GM21447 (cell line): ENCODE data around the gene SHOC1.
"Not testable (repeated sequence)": the region's sequence is repeated elsewhere in the genome, so short reads cannot be mapped to it uniquely, and the experiment has no call there.

Experiments used
- ATAC-seq: cut with Tn5 transposase; IDR thresholded peaks from one replicate; pipeline ENCODE4 v1.9.1; 2021; ENCODE audit not compliant: unreplicated experiment

SHOC1 gene

GRCh38 chr9:111794835-111795556 lies at the start of gene SHOC1:
Gene SHOC1, minus strand, starts transcription at chr9:111794937. Its CDS starts 3,519 bp downstream, at chr9:111791418.
- ATAC-seq: no peak

DNA sequence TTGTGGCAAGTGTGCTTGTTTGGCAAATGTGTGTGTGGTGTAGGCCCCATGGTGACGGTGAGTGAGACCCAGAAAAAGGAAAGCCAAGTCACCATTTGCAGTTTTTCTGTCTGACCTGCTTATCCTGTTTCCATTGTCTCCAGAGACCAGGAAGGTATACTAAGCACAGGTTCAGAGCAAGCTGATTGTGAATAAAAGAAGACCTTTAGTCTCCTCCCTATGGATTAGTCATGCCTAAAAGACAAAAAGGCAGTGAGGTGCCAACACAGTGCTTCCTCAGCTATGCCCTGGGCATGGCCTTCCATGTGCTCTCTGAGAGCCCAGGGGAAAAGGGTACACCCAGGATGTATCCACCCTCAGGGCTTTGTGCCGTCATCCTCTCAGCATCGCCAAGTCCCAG lies 49.2 kb upstream of the SHOC1 start:
- no peak for ATAC-seq

DNA sequence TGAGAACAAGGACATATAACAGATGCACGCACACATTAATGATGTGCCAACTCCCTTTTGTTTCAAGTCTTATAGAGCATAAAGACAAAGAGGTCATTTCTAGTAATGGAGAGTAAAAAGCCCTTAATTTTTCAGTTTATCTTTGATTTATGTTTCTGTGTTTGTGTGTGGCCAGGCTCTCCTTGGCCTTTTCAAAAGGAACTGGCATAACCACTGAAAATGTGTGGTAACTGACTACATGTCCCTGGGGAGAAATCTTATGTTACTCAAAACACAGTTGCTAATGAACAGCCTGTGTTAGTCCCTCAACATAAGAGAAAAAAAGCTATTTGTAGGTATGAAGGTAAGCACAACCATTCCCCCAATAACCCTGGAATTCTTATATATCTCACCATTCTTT lies 47.6 kb upstream of the SHOC1 start:
- ATAC-seq: no peak

DNA sequence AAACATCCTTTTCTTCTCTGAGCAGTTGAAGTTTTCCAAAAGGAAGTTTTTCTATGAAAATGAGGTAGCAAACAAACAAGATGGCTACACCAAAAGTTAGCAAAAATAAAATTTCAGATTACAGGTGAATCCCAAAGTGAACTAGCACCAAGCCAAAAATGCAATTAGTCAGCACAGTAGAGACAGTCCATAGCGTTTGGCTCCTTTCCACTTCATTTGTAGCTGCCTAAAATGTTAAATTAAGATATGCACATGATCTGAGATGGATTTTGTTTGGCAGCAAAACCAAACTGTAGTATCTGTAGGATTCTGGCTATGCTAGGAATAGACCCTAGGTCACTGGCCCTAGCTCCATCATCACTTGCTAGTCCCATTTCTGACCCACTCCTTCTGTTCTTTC lies 45.7 kb upstream of the SHOC1 start:
- no peak for ATAC-seq

GRCh38 chr9:111839987-111840386 lies 45.2 kb upstream of the SHOC1 start:
- ATAC-seq: no peak

GRCh38 chr9:111839387-111839786 lies 44.6 kb upstream of the SHOC1 start:
- ATAC-seq: no peak

DNA sequence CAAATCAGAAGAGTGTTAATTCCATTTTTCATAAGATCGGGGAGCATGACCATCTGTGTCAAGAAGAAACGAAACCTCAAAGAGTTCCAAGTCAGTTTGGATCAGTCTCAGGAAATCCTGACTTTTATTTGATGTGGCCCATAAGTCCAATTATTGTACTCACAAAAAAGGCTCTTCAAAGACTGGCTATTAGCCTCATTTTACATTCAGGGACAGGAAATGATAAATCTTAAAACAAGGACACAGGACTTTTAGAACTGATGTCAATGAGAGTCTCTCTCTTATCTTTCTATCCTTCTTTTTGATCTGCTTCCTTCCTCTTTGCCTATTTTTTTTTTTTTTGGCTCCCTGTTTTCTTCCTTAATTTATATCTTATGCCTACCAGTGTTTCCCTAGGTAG lies 43.7 kb upstream of the SHOC1 start:
- no peak for ATAC-seq

GRCh38 chr9:111836311-111836710 lies 41.6 kb upstream of the SHOC1 start:
- no peak for ATAC-seq

GRCh38 chr9:111833941-111834340 lies 39.2 kb upstream of the SHOC1 start:
- ATAC-seq: no peak

GRCh38 chr9:111832449-111832848 lies 37.7 kb upstream of the SHOC1 start:
- ATAC-seq: no peak

- ATAC-seq: no peak
These were observed 36.8 kb upstream of the SHOC1 start for GRCh38 chr9:111831371-111832108.

DNA sequence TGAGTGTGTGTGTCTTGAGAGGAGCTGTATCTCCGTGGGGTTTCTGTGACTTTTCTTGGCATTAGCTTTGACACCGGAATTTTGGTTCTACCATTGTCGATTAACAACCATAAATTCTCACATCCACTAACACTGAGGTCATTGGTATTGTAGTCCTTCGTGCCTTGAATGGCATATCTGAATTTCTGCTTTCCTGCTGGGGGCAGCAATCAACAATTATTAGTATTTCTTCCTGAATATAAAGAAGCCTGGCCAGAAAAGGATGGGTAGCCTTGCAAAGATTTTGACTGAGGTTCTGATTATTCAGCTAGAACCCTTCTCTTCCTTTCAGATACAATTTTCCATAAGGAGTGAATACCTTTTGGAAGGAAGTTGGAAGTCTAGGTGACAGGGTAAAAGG lies 33.5 kb upstream of the SHOC1 start:
- no peak for ATAC-seq

DNA sequence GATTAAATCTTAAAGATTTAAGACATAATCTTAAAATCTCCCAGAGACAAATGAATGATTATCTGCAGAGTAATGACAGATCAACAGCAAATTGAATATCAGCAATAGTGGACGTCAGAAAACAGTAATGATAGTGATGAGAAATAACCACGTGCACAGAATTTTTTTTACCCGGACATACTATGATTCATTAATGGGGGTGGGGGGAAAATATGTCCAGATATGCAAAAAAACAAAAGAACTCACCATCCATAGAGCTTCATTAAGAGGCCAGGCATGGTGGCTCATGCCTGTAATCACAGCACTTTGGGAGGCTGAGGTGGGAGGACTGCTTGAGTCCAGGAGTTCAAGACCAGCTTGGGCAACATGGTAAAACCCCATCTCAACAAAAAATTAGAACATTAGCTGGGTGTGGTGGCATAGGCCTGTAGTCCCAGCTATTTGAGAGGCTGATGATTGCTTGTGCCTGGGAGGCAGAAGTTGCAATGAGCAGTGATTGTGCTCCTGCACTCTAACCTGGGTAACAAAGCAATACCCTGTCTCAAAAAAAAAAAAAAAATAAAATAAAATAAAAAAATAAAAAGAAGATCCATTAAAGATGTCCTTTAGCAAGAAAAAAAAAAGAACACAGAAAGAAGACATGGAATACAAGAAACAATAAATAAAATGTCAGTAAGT lies 30.9 kb upstream of the SHOC1 start:
- ATAC-seq: no peak

- ATAC-seq: no peak
These were observed 26.3 kb upstream of the SHOC1 start for GRCh38 chr9:111821006-111821528.

- no peak for ATAC-seq
These were observed 24.6 kb upstream of the SHOC1 start for GRCh38 chr9:111819360-111819759.

DNA sequence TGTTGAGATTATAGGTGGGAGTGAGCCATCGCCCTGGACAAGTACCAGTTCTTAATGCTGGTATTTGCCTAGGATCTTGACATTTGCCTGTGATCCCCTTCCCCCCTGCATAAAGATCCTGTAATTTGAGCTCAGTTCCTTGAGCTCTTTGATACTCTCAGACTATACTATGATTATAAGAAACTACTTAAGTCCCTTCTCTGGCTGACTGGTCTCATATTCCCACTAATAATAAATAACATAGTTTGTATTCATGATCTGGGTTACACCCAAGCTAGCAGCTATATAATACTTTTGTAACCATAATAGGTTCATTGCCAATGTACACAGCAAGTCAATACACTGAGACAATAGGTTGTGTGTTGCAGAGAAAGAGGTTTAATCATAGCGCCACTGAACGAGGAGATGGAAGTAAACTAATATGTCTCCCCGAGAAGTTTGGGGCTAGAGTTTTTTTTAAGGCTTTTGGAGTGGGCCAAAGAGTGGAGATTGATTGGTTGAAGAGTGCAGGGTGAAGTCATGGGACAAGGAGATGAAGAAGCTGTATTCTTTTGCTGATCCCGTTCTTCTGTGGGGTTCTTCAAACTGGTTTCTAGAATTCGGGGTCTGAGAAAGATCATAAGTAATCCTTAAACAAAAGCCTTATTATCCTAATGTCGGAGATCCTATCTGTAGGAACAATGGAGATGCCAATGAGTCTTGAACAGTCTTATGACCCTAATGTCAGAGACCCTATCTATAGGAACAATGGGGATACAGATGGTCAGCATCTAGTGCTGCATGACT lies 20.7 kb upstream of the SHOC1 start:
- ATAC-seq: no peak

DNA sequence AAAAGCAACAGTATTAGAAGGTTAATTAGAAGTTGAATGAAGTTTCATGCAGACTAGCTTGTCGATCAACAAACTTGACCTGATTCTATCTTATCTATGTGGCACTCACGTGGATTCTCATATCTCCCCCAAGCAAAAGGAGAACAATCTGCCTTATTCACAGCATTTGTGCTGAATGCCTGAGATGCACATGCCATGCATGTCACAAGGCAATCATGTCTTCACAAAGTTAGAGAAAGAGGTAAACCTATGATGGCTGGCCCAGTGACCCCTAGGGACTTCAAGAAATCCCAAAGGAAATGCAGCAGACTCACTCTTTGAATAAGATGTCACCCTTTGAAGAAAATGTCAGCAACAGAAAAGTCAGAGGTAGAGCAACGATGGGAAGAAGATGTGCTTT lies 17.6 kb upstream of the SHOC1 start:
- no peak for ATAC-seq

GRCh38 chr9:111810908-111811307 lies 16.2 kb upstream of the SHOC1 start:
- no peak for ATAC-seq

GRCh38 chr9:111810415-111810814 lies 15.7 kb upstream of the SHOC1 start:
- ATAC-seq: not testable (repeated sequence)

DNA sequence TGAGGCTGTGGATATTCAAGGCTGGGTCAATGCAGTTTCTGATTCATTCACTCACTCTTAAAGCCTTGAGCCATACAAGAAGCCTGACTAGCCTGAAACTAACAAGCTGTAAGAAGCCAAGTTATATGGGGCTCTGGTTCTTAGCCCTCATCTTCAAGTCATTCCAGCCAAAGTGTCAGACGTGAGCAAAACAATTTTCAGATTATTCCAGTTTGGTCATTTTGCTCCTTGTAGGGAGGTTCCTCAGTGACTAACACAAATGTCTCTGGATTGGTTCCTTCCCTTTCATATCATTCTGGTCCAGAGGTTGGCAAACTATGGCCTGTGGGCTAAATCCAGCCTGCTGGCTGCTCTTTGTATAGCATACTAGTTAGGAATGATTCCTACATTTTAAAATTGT lies 12.5 kb upstream of the SHOC1 start:
- no peak for ATAC-seq

GRCh38 chr9:111806259-111806658 lies 11.5 kb upstream of the SHOC1 start:
- ATAC-seq: no peak
